Psoas muscle (tissue), 8 donors: ENCODE measurements around the gene TJP1. TPM values are rescaled to one million over a fixed set of nuclear protein-coding genes. Genes with fewer than 3 reads are reported as not detected.

ENCODE experiments used
- ATAC-seq, 4 donors: fragments of 200-7000 bp; cut with Tn5 transposase; one replicate each; pipeline ENCODE4 v1.9.1; 2020; ENCODE audit warnings: moderate library complexity in 3 of 4, mild to moderate bottlenecking in 2 of 4
- DNase-seq, 2 donors: peaks; one replicate each; pipeline ENCODE4 v3.0.0-alpha.2; 2020
- H3K27ac ChIP-seq: fragments of 200-600 bp; one replicate; pipeline ENCODE4 v1.8.0; 2022
- H3K27me3 ChIP-seq, 3 donors: fragments of 200-600 bp in 1 of 3; one replicate each; pipeline versions ENCODE4 v1.6.1 to v1.8.0; 2013 to 2022; ENCODE audit warnings: low read length in 2 of 3, mild to moderate bottlenecking in 2 of 3, moderate library complexity in 1 of 3; ENCODE audit not compliant: insufficient read depth in 3 of 3
- H3K36me3 ChIP-seq, 2 donors: fragments of 200-600 bp in 1 of 2; one replicate each; pipeline versions ENCODE4 v1.6.1 to v1.8.0; 2013 to 2022; ENCODE audit warnings: low read depth in 1 of 2, mild to moderate bottlenecking in 1 of 2, moderate library complexity in 1 of 2; ENCODE audit not compliant: insufficient read depth in 1 of 2
- H3K4me1 ChIP-seq: fragments of 200-600 bp; one replicate; pipeline ENCODE4 v1.8.0; 2022
- H3K4me3 ChIP-seq: fragments of 200-600 bp; one replicate; pipeline ENCODE4 v1.8.0; 2022; ENCODE audit warnings: mild to moderate bottlenecking
- H3K9me3 ChIP-seq: fragments of 200-600 bp; one replicate; pipeline ENCODE4 v1.8.0; 2022
- CTCF ChIP-seq: fragments of 200-600 bp; IDR thresholded peaks from one replicate; pipeline ENCODE4 v1.8.0; 2022; ENCODE audit warnings: antibody characterized with exemption
- WGBS, 3 donors: extraction: QIAGEN DNeasy Blood & Tissue Kit; methylation state at CpG; one replicate each; pipeline versions ENCODE4 v1.1.6 to v1.1.7; 2013; 5-methylcytosine and 5-hydroxymethylcytosine counted together
- intact Hi-C, 2 donors: fragments of 100-400 bp; cut with DNase I; formaldehyde crosslinking; loops; one replicate each; pipeline versions ENCODE4 v1.11.0 to v1.14.2; 2022
- polyA plus RNA-seq, 3 donors: library from polyadenylated mRNA; stranded (reverse); fragments of 200-250 nt; gene quantifications; one replicate each; pipeline ENCODE4 v1.2.3, GENCODE V29; 2013
- total RNA-seq, 4 donors: library from RNA; stranded (reverse); fragmentation: NEBNext Ultra II Directional in 2 of 4; extraction: Animal tissue kit (Norgen Biotek cat#: 25700) in 2 of 4; gene quantifications; one replicate each; pipeline versions ENCODE4 v1.2.1 to v1.2.4, GENCODE V29; 2021 to 2023
- donor health status: healthy with polysubstance abuse.
- donor health status: DM: no; HTN: no; CAD: no; lungs with moderate emphysema.
- donor health status: Bipolar disorder and iron deficiency.
- donor health status: healthy.
- donor health status: DM: yes; HTN: yes; CAD: no.
- donor health status: DM: no; HTN: no; CAD: no.
- donor health status: DM: no; HTN: no; CAD: no.
- donor health status: DM: yes; HTN: yes; CAD: no.

The TJP1 gene
- total and polyA plus RNA-seq, 7 donors = 8.6 to 49.9 (median 32.6) TPM

- no peaks in the 10 kb centered on the region for H3K36me3 ChIP-seq
- ATAC-seq = no peak
- H3K4me1 ChIP-seq = no peaks in the 10 kb centered on the region
- H3K4me3 ChIP-seq = no peak overlapping the region
- 77 to 83% (median 83%) methylated on average over 4 of the region's 4 CpGs for WGBS, 3 donors
- H3K27me3 ChIP-seq = no peaks in the 10 kb centered on the region
- H3K9me3 ChIP-seq = no peaks in the 10 kb centered on the region
- intact Hi-C loops = no loop called here
- TF ChIP-seq CTCF = no peak
- no peak for DNase-seq
- H3K27ac ChIP-seq = peak overlapping the region; percentile 7
These were observed 37.9 kb upstream of the TJP1 start for GRCh38 chr15:29859973-29860715.

- DNase-seq (no peak), ATAC-seq (no peak)
- Histone ChIP-seq H3K9me3 (no peaks in the 10 kb centered on the region), H3K4me3 (no peak overlapping the region), H3K27me3 (no peaks in the 10 kb centered on the region), H3K4me1 (no peaks in the 10 kb centered on the region), H3K27ac (no peak overlapping the region), H3K36me3 (no peaks in the 10 kb centered on the region)
- TF ChIP-seq CTCF = no peak
- WGBS, 3 donors = 64 to 75% (median 68%) methylated on average over 4 of the region's 4 CpGs
- intact Hi-C loops = no loop called here
These were observed 37.0 kb upstream of the TJP1 start for GRCh38 chr15:29859293-29859692.

GRCh38 chr15:29857221-29857789, 35.0 kb upstream of the TJP1 start:
- Histone ChIP-seq H3K4me1 (no peaks in the 10 kb centered on the region), H3K9me3 (no peaks in the 10 kb centered on the region), H3K27me3 (no peaks in the 10 kb centered on the region), H3K27ac (no peak overlapping the region), H3K36me3 (no peaks in the 10 kb centered on the region), H3K4me3 (no peak overlapping the region)
- DNase-seq (no peak), ATAC-seq (no peak)
- no peak for TF ChIP-seq CTCF
- intact Hi-C loops = no loop called here
- 70 to 75% (median 72%) methylated on average over 5 of the region's 5 CpGs for WGBS, 3 donors

GRCh38 chr15:29854413-29854812, 32.1 kb upstream of the TJP1 start:
- intact Hi-C loops = no loop called here

More at GRCh38 chr15:29854413-29854812, 32.1 kb upstream of the TJP1 start:
- DNase-seq (no peak), ATAC-seq (no peak)
- no peaks in the 10 kb centered on the region for H3K36me3 ChIP-seq
- H3K4me1 ChIP-seq = no peaks in the 10 kb centered on the region
- H3K27ac ChIP-seq = no peak overlapping the region
- H3K9me3 ChIP-seq = no peaks in the 10 kb centered on the region
- no peak overlapping the region for H3K4me3 ChIP-seq
- H3K27me3 ChIP-seq = no peaks in the 10 kb centered on the region
- TF ChIP-seq CTCF = no peak
- 49 to 71% (median 52%) methylated on average over 6 of the region's 6 CpGs for WGBS, 3 donors
